Measurements from ENCODE around the gene ABCB8.

DNA sequence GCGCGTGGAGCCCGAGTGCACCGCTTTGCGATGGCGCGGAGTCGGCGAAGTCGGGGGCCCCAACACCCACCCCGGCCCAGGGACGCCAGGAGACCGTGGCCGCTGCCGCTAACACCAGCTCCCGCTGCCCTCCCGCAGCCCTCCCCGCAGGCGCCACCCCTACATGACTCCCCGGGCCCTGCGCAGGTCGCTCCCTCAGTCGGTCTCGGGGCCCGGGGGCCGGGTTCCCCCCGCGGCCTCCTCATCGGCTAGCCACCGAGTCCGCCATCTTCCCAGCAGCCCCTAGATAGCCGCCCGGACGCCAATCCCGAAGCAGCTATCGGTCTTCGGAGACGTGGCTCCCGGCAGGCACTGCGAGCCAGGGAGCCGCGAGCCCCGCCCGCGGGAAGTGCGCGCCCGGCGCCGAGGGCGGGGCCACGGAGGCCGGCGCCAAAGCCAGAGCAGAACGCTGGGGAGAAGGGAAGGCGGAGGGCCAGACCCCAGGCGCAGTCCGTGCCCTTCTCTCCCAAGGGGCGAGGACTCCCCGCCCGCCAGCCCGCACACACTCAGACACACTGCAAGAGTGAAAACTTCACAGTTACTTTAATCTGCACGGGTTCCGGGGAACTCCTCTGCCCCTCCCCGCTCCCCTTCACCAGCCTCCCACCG lies 52.4 kb downstream of the ABCB8 start, which contains the start of gene FASTK:
- no peak for TF ChIP-seq FOXA2 (IDR thresholded peaks at IDR 0.05)
- TF ChIP-seq, protein P1, sequence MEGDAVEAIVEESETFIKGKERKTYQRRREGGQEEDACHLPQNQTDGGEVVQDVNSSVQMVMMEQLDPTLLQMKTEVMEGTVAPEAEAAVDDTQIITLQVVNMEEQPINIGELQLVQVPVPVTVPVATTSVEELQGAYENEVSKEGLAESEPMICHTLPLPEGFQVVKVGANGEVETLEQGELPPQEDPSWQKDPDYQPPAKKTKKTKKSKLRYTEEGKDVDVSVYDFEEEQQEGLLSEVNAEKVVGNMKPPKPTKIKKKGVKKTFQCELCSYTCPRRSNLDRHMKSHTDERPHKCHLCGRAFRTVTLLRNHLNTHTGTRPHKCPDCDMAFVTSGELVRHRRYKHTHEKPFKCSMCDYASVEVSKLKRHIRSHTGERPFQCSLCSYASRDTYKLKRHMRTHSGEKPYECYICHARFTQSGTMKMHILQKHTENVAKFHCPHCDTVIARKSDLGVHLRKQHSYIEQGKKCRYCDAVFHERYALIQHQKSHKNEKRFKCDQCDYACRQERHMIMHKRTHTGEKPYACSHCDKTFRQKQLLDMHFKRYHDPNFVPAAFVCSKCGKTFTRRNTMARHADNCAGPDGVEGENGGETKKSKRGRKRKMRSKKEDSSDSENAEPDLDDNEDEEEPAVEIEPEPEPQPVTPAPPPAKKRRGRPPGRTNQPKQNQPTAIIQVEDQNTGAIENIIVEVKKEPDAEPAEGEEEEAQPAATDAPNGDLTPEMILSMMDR (IDR thresholded peaks at IDR 0.05; ENCODE audit: low read depth, low read length, missing input control), result no peak
- TF ChIP-seq, protein P2, sequence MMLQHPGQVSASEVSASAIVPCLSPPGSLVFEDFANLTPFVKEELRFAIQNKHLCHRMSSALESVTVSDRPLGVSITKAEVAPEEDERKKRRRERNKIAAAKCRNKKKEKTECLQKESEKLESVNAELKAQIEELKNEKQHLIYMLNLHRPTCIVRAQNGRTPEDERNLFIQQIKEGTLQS (IDR thresholded peaks at IDR 0.05), result no peak
- TF ChIP-seq, protein P3, sequence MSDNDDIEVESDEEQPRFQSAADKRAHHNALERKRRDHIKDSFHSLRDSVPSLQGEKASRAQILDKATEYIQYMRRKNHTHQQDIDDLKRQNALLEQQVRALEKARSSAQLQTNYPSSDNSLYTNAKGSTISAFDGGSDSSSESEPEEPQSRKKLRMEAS (IDR thresholded peaks at IDR 0.05), result no peak
- TF ChIP-seq GABPA (IDR thresholded peaks at IDR 0.05 in 1 of 2, conservative IDR thresholded peaks at IDR 0.05 in 1 of 2), result peak in 1 of 2 donors; percentile 45
- TF ChIP-seq, protein P4, sequence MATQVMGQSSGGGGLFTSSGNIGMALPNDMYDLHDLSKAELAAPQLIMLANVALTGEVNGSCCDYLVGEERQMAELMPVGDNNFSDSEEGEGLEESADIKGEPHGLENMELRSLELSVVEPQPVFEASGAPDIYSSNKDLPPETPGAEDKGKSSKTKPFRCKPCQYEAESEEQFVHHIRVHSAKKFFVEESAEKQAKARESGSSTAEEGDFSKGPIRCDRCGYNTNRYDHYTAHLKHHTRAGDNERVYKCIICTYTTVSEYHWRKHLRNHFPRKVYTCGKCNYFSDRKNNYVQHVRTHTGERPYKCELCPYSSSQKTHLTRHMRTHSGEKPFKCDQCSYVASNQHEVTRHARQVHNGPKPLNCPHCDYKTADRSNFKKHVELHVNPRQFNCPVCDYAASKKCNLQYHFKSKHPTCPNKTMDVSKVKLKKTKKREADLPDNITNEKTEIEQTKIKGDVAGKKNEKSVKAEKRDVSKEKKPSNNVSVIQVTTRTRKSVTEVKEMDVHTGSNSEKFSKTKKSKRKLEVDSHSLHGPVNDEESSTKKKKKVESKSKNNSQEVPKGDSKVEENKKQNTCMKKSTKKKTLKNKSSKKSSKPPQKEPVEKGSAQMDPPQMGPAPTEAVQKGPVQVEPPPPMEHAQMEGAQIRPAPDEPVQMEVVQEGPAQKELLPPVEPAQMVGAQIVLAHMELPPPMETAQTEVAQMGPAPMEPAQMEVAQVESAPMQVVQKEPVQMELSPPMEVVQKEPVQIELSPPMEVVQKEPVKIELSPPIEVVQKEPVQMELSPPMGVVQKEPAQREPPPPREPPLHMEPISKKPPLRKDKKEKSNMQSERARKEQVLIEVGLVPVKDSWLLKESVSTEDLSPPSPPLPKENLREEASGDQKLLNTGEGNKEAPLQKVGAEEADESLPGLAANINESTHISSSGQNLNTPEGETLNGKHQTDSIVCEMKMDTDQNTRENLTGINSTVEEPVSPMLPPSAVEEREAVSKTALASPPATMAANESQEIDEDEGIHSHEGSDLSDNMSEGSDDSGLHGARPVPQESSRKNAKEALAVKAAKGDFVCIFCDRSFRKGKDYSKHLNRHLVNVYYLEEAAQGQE (IDR thresholded peaks at IDR 0.05), result peak; percentile 23
- TF ChIP-seq SP1 (IDR thresholded peaks at IDR 0.05), result no peak
- no peak for TF ChIP-seq TAF1 (conservative IDR thresholded peaks at IDR 0.05)

Data from liver (tissue), 3 donors.